HepG2 (cell line): ENCODE data around the gene ERV3-1.

Experiments
- AFF4 ChIP-seq: sonication (generic); formaldehyde crosslinking; IDR thresholded peaks from 2 replicates; pipeline ENCODE4 v1.4.0; 2020; ENCODE audit warnings: missing genetic modification reagents
- ATF1 ChIP-seq: IDR thresholded peaks from 2 replicates; pipeline ENCODE4 v1.6.1; 2016; ENCODE audit warnings: mild to moderate bottlenecking, control low read depth
- BORCS8-MEF2B ChIP-seq: sonication (generic); formaldehyde crosslinking; IDR thresholded peaks from 2 replicates; pipeline ENCODE4 v1.8.0; 2022; ENCODE audit warnings: mild to moderate bottlenecking, missing genetic modification reagents
- ETV6 ChIP-seq: sonication (generic); formaldehyde crosslinking; conservative IDR thresholded peaks from 2 replicates; pipeline ENCODE4 v1.4.0; 2020; ENCODE audit warnings: missing genetic modification reagents
- MXI1 ChIP-seq: IDR thresholded peaks from 3 replicates; pipeline ENCODE4 v1.6.1; 2012; ENCODE audit warnings: low read depth, low read length, inconsistent platforms, borderline replicate concordance
- POLR2A ChIP-seq, 2 experiments: IDR thresholded peaks; 2 replicates each; pipeline ENCODE4 v1.6.1; 2011; ENCODE audit warnings: low read depth in 2 of 2, low read length in 2 of 2, mild to moderate bottlenecking in 1 of 2, moderate library complexity in 1 of 2; ENCODE audit not compliant: insufficient read depth in 1 of 2
- YY1 ChIP-seq: IDR thresholded peaks from 2 replicates; pipeline ENCODE4 v1.6.1; 2011; ENCODE audit warnings: low read length, low read depth, moderate library complexity, mild to moderate bottlenecking; ENCODE audit not compliant: insufficient read depth, insufficient replicate concordance
- TF ChIP-seq, protein P1 (sequence below): sonication (generic); formaldehyde crosslinking; IDR thresholded peaks from 2 replicates; pipeline ENCODE4 v1.5.0; 2020; ENCODE audit warnings: mild to moderate bottlenecking, missing genetic modification reagents, moderate library complexity
- TF ChIP-seq, protein P2 (sequence below), 2 experiments: IDR thresholded peaks; 2 replicates each; pipeline ENCODE4 v1.6.1; 2011 to 2012; ENCODE audit warnings: low read length in 2 of 2, borderline replicate concordance in 1 of 2, low read depth in 1 of 2, mild to moderate bottlenecking in 1 of 2, moderate library complexity in 1 of 2

DNA sequence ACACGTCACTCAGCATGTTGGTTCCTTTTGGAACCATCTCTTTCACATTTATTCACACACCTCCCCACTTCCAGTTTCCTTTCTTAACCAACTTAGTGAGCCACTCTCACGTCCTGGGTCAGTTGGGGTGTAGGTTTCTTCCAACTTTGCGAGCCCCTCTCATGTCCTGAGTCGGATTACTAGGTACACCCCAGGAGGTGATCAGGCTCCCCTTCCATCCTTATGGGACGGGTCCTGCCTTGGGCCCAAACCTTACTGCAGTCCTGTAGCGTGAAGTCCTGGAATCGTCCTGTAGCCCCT, 7.7 kb downstream of the ERV3-1 start:
- TF ChIP-seq POLR2A (IDR thresholded peaks at IDR 0.05; ENCODE audit: insufficient read depth in 1 of 2, low read depth in 2 of 2, low read length in 2 of 2) (no peak), AFF4 (CRISPR knock-in tag) (no peak; the same call in 1 of the 2 replicates), ETV6 (CRISPR knock-in tag) (no peak), YY1 (no peak), BORCS8-MEF2B (CRISPR knock-in tag) (no peak), MXI1 (no peak), ATF1 (CRISPR knock-in tag) (no peak)
- TF ChIP-seq, protein P1, sequence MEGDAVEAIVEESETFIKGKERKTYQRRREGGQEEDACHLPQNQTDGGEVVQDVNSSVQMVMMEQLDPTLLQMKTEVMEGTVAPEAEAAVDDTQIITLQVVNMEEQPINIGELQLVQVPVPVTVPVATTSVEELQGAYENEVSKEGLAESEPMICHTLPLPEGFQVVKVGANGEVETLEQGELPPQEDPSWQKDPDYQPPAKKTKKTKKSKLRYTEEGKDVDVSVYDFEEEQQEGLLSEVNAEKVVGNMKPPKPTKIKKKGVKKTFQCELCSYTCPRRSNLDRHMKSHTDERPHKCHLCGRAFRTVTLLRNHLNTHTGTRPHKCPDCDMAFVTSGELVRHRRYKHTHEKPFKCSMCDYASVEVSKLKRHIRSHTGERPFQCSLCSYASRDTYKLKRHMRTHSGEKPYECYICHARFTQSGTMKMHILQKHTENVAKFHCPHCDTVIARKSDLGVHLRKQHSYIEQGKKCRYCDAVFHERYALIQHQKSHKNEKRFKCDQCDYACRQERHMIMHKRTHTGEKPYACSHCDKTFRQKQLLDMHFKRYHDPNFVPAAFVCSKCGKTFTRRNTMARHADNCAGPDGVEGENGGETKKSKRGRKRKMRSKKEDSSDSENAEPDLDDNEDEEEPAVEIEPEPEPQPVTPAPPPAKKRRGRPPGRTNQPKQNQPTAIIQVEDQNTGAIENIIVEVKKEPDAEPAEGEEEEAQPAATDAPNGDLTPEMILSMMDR: no peak
- TF ChIP-seq, protein P2, sequence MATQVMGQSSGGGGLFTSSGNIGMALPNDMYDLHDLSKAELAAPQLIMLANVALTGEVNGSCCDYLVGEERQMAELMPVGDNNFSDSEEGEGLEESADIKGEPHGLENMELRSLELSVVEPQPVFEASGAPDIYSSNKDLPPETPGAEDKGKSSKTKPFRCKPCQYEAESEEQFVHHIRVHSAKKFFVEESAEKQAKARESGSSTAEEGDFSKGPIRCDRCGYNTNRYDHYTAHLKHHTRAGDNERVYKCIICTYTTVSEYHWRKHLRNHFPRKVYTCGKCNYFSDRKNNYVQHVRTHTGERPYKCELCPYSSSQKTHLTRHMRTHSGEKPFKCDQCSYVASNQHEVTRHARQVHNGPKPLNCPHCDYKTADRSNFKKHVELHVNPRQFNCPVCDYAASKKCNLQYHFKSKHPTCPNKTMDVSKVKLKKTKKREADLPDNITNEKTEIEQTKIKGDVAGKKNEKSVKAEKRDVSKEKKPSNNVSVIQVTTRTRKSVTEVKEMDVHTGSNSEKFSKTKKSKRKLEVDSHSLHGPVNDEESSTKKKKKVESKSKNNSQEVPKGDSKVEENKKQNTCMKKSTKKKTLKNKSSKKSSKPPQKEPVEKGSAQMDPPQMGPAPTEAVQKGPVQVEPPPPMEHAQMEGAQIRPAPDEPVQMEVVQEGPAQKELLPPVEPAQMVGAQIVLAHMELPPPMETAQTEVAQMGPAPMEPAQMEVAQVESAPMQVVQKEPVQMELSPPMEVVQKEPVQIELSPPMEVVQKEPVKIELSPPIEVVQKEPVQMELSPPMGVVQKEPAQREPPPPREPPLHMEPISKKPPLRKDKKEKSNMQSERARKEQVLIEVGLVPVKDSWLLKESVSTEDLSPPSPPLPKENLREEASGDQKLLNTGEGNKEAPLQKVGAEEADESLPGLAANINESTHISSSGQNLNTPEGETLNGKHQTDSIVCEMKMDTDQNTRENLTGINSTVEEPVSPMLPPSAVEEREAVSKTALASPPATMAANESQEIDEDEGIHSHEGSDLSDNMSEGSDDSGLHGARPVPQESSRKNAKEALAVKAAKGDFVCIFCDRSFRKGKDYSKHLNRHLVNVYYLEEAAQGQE (IDR thresholded peaks at IDR 0.05; ENCODE audit: borderline replicate concordance in 1 of 2, low read depth in 1 of 2, low read length in 2 of 2): no peak
